ENCODE measurements around the gene RPRD1A.

DNA sequence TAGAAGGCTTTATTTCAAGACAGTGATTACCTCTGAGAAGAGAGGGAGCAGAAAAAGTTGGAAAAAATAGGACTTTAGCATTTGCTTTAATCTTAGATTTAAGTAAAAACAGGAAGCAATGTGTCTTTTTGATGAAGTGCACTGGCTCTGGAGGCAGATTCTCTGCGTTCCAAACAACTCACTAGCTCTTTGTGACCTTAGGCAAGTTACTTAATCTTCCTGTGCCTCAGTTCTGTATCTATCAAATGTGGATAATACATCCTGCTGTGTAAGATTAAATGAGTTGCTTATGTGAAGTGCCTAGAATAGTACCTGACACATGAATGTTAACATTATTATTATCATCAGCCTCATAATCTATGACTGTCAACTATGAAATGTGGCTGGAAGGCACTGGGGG, 42.3 kb downstream of the RPRD1A start:
- TF ChIP-seq POLR2A (IDR thresholded peaks at IDR 0.05; ENCODE audit: low read depth, low read length) (no peak), TAF1 (IDR thresholded peaks at IDR 0.05; ENCODE audit: borderline replicate concordance, low read depth, low read length) (no peak), POLR2AphosphoS5 (IDR thresholded peaks at IDR 0.05; ENCODE audit: low read depth, low read length) (no peak)
